Nucleus accumbens (tissue), 56 donors: ENCODE results near the gene LMAN2.

Experiments used
- DNase-seq, 56 donors: peaks; one replicate each; lab custom pipeline; 2025; lab: John Stamatoyannopoulos, UW

The LMAN2 gene

DNA sequence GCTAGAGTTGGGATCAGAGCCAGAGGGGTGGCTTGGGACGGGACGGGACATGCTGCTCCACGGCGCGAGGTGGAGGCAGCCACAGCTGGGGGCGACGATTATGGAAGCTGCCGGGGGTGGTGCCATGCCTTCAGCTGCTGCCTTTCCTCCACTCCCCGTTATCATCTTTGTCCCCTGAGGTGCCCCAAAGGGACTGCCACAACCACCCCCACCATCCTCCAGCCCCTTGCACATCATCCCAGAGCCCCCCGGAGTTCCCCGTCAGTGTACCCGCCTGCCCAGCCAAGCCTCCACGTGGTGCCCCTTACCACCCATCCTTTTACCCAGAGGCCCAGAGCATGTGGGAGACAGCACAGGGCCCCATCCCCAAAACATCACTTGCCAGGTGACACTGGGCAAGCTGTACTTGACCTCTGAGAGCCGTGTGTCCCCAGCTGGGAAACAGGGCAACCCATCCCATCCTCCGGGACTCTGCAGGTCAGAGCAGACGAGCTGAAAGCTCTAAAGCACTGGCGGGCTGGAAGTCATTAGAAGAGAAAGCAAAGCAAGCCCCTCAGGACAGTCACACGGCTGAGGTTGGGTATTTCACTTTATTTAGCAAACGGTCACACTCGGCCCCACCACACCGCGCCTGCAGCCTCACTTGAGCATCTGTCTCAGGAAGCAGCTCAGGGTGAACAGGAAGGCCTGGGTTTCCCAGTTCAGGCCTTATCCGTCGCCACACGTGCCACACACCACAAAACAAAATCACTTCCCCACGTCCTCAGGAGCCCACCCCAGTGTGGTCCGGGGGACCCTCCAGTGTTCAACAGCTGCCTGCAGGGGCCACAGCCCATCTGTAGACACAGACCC is 20.3 kb downstream of the LMAN2 start:
- DNase-seq: no peak

DNA sequence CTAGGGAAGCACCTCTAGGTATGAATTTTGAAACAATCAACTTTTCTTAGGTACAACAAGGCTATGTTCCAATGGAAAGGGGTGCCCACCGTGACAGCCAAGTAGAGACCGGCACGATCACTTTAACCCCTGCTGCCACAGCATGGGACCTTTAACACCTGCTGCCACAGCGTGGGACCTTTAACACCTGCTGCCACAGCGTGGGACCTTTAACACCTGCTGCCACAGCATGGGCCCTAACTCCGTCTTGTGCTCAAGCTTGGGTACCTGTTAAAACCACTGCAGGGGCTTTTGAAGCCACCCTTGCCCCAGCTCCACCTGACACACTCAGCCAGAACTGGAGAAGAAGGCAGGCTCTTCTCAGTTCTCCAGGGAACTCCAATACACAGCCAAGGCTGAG is 21.6 kb downstream of the LMAN2 start:
- no peak for DNase-seq

DNA sequence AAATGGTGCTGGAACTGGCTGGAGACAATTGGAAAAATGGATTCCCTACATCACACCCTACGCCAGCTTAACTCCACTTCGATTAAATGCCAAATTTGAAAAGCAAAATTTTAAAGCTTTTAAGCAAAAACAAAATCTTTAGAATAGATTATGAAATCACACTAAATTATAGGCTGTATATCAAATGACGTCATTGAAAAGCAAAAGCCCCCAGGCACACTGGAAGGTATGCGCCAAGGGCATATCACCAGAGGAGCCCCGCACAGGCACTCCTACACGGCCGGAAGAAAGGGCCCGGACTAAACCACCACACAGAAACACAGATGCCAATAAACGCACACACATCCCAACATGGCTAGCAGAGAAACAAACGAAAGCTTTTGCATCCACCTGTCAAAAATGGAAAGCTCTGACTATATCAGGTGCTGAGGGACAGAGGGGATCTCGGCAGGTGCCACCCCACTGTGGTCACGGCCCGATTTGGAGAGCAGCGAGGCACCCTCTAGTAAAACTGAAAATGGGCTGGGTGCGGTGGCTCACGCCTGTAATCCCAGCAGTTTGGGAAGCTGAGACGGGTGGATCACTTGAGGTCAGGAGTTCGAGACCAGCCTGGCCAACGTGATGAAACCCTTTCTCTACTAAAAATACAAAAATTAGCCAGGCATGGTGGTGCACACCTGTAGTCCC is 22.8 kb downstream of the LMAN2 start:
- no peak for DNase-seq

GRCh38 chr5:177327539-177328522 is 23.6 kb downstream of the LMAN2 start:
- no peak for DNase-seq

- no peak for DNase-seq
Measured at GRCh38 chr5:177325868-177326381, 25.5 kb downstream of the LMAN2 start.

GRCh38 chr5:177320879-177321278 is 30.6 kb downstream of the LMAN2 start:
- peak in 2 of 56 donors; percentile 11 to 16 for DNase-seq

- no peak for DNase-seq
Measured at GRCh38 chr5:177319913-177320588, 31.4 kb downstream of the LMAN2 start.

DNA sequence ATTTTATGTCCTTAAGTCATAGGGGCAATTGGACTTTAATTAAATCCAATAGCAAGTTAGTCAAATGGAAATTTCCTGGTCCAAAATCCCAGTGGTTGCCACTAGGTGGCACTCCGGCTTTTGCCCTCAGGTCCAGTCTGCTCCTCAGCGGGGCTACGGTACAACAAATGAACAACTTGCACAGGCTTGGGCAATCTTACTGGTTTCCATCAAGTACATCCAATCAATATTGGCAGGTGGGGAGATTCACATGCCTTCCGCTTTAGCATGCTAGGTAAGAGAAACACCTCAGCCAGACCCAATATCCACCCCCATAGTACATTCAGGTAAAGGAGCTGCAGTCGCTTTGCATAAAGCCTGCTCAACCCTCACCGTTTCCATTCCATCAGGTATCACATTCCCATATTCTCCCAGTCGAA is 33.5 kb downstream of the LMAN2 start:
- DNase-seq: peak in 37 of 56 donors; percentile 7 to 84 (median 36)

GRCh38 chr5:177316005-177316404 is 35.5 kb downstream of the LMAN2 start:
- DNase-seq: no peak

DNA sequence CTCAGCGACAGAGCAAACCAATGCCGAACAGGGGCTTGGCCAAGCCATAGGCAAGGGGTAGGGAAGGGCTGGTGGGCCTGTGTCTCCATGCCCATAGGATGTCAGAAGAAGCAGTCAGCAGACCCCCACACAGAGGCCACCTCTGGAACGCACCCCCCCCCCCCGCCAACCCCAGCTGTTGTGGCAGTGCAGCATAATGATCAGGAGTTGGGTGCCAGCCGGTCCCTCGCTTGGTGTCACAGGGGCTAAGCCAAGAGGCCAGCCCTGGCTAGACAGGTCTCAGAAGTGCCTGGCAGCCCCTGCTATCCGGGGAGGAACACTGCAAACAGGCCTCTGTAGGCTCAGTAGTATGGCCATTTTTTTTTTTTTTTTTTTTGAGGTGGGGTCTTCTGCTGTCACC is 36.1 kb downstream of the LMAN2 start:
- DNase-seq: no peak

DNA sequence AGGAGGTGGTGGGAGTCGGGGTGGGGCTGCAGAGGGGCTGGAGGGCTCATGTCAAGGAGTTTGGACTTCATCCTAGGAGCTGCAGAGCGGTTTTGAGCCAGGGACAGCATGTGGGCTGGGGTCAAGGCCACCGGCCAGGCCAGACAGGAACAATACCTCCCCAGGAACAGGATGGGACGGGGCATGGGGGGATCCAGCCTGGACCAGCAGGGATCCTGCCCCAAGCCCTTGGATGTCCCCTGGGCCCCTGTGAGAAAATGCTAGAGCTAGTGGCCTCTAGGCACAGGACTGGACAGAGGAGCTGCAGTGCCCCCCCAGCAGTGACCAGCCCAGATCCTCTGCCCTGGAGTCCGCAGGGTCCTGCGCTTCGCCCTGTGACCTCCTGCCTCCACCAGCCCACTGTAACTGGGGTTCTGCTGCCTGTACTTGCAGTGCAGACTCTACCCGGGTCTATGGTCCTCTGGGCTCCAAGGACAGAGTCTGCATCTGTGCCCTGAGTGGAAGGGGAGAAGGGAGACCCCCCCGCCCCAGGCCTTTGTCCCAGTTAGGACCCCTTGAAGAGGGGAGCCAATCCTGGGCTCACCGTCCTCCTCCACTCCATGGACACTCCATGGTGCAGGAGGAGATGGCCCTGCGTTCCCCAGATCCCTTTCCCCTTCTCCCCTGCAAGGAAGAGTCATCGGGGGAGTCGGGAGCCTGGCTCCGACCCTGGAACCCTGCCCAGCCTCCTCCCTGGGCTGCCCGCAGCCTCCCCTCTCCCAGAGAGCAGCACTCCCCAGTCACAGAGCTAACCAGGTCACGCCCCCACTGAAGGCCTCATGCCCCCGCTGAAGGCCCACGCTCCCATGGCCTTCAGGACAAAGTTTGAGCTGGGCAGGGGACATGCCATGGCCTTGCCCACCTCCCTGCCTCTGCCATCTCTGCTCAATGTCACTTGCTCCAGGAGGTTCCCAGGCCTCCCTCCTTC is 36.8 kb downstream of the LMAN2 start:
- no peak for DNase-seq

DNA sequence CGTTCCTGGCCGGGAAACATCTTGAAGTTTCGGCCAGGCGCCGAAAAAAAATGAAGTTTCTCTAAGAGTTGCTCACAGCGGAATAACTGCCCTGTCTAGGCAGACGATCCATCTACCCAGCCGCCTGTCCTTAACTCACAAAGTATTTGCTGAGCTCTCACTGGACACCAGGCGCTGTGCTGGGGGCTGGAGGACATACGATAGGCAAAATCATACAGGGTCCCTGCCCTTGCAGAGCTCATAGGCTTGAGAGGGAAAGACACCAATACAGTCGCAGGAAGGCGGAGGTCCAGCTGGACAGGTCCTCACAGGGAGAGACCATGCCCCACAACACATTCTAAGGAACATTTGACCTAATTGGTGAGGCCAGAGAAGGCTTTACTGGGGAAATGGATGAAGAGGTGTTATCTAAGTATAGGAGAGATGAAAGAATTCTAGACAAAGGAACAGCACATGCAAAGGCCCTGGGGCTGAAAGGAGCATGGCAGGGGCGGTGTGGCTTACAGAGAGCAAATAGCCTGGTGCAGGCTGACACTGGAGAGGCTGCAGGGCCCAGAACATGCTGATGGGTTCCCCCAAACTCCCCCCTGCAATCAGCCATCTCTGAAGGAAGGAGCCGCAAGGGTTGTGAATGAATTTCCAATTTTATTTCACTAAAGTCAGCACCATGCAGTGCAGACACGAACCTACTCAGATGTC is 37.8 kb downstream of the LMAN2 start:
- DNase-seq: no peak

GRCh38 chr5:177312649-177313181 is 38.8 kb downstream of the LMAN2 start:
- DNase-seq: no peak

DNA sequence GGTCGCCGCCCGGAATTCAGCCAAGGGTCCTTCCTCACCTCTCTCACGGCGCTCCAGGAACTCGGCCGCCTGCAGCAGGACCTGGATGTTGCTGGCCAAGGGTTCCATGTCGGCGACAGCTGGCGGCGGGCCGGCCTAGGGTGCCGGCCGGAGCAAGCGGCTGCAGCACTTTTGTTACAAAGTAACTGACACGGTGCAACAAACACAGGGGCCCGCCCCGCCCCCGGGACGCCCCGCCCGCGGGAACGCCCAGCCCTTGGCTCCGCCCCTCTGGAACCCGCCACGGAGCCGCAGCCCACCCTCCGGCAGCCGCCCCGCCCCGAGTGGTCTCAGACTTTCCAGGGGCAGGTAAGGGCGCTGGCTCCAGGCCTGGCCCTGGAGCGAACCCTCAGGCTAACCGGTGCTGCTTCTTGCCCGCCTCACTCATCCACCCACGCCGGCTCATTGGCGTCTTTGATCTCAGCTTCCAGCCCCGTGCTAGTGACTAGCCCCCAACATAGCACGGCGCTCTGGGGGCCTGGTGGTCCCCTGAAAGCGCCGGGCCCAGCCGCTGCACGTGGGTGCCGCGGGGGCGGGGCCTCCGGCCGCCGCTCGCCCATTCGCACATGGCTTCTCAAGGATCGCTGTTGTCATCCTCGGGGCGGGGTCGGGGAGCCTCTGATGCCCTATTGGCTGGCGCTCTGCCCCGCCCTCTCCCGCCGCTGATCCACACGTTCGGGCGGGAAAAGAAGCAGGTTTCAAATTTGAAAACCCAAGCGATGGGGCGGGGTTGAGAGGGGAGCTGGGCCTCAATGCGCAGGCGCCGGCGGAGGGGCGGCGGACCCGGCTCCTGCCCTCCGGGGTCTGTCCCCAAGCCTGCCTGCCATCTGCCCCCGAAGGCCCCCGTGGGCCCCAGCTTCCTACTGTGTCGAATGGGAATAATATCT is 39.5 kb downstream of the LMAN2 start, which contains the start of gene MXD3:
MXD3 (minus strand) TSS at position 176 of the 926 bp plus-strand sequence; CDS start at position 108, 68 bp downstream.
- DNase-seq: peak in 54 of 56 donors; percentile 33 to 96 (median 82)

DNA sequence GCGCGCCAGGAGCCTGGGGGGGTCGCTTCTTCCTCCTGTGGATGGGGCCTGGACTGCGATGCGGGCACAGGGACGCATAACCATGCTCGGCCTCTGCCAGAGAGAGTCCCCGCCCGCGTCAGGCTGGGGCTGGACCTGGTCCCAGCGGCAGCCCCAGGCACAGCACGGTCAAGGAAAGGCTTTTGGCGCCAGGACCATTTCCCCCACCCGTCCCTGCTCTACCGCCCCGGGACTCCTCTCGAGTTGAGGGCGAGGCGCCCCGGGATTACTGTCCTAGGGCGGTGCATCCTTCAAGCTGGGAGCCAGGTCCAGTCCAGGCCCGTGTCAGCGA is 40.1 kb downstream of the LMAN2 start:
- DNase-seq: no peak

GRCh38 chr5:177310757-177311391 is 40.6 kb downstream of the LMAN2 start:
- no peak for DNase-seq
